Brain microvascular endothelial cell (primary cell): Measurements from ENCODE around the gene TNFSF11.
"Not testable (repeated sequence)": the region's sequence is repeated elsewhere in the genome, so short reads cannot be mapped to it uniquely, and the experiment has no call there.

Experiments
- DNase-seq: peaks from one replicate; pipeline ENCODE4 v3.0.0-alpha.2; 2020
- H3K27ac ChIP-seq: fragments of 250-450 bp; sonication (Bioruptor Pico); 2 replicates; pipeline ENCODE4 v1.5.1; 2020; ENCODE audit warnings: mild to moderate bottlenecking, moderate library complexity
- H3K27me3 ChIP-seq: fragments of 250-450 bp; sonication (Bioruptor Pico); replicated peaks from 2 replicates; pipeline ENCODE4 v1.5.1; 2020; ENCODE audit warnings: mild to moderate bottlenecking
- H3K36me3 ChIP-seq: fragments of 250-450 bp; sonication (Bioruptor Pico); replicated peaks from 2 replicates; pipeline ENCODE4 v1.5.1; 2020; ENCODE audit warnings: mild to moderate bottlenecking
- H3K4me3 ChIP-seq: 2 replicates; pipeline ENCODE4 v1.5.1; 2011; ENCODE audit warnings: low read depth, mild to moderate bottlenecking, control low read depth, low read length, moderate library complexity
- in situ Hi-C: cut with HindIII; loops from 2 replicates; pipeline ENCODE4 v1.10.0; 2017; ENCODE audit warnings: low sequenced_read_pairs, low pct_ligation_motif_present
- TF ChIP-seq, protein P1 (sequence below): IDR thresholded peaks from 2 replicates; pipeline ENCODE4 v1.5.1; 2011; ENCODE audit warnings: low read depth, mild to moderate bottlenecking, moderate library complexity, low read length, control low read depth, inconsistent platforms; ENCODE audit errors: missing control alignments

The TNFSF11 gene

DNA sequence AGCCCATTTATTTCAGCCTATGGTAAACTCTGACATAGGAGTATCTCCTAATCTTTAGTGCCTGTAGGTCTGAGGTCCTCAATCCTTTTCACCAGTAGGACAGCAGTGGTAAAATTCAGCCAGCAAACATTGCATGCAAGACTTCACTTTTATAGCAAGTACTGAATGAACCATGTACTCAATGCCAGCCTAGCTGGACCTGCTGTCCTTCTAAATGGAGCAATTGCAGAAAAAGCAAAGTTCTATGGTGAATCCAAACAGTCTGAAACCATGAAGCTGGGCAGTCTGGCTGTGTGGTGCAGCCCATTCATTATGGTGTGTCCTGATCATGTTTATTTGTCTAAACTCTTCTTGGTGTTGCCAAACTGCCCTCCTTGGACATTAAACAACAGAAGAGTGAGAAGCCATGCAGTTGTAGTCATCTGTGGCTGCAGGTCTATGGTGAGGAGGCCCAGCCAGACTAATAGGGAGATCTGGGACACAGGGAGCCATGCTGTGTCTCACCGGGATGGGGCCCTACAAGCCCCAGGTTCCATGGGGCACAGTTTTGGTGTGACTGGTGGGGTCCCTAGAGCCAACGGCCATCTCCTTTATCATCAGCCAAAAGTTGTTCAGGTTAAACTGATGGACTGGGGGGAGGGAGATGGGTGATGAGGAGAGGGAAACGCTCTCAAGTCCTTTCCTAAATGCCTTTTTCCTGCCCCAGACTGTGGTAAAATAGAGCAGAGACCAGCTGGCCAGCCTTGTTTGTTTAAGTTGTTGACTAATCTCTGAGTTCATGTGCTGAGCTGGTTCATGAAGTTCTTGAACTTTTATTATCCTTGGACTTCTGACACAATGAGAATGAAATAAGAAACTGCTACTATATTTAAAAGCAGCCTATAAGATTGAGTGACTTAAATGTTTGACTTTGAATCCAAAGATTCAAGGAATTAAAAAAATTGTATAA, 20.6 kb upstream of the TNFSF11 start:
- no peaks in the 10 kb centered on the region for H3K36me3 ChIP-seq
- DNase-seq: peak; percentile 87

DNA sequence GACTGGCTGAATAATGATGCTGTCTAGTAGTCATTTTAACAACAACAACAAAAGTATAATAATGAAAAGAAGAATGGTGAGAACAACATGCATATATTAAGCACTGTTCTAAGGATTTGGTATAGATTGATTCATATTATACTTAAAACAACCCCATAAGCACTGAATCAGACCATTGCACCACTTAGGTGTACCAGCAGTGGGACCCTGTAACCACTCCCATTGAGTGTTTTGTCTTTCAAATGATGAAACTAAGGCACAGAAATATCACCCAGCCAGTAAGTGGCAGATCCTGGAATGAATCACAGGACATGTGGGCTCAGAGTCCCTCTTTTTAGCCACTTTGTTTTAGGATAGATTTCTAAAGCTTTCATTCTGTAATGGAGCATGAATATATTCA, 14.9 kb upstream of the TNFSF11 start:
- H3K4me3 ChIP-seq: no peak overlapping the region
- H3K27ac ChIP-seq: no peak overlapping the region
- TF ChIP-seq, protein P1, sequence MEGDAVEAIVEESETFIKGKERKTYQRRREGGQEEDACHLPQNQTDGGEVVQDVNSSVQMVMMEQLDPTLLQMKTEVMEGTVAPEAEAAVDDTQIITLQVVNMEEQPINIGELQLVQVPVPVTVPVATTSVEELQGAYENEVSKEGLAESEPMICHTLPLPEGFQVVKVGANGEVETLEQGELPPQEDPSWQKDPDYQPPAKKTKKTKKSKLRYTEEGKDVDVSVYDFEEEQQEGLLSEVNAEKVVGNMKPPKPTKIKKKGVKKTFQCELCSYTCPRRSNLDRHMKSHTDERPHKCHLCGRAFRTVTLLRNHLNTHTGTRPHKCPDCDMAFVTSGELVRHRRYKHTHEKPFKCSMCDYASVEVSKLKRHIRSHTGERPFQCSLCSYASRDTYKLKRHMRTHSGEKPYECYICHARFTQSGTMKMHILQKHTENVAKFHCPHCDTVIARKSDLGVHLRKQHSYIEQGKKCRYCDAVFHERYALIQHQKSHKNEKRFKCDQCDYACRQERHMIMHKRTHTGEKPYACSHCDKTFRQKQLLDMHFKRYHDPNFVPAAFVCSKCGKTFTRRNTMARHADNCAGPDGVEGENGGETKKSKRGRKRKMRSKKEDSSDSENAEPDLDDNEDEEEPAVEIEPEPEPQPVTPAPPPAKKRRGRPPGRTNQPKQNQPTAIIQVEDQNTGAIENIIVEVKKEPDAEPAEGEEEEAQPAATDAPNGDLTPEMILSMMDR: no peak
- no peaks in the 10 kb centered on the region for H3K36me3 ChIP-seq
- H3K27me3 ChIP-seq: no peaks in the 10 kb centered on the region
- DNase-seq: no peak
- in situ Hi-C loops: no loop called here

More for the DNA sequence above, 20.6 kb upstream of the TNFSF11 start:
- TF ChIP-seq, protein P1: no peak
- Histone ChIP-seq H3K27me3 (no peaks in the 10 kb centered on the region), H3K27ac (peak overlapping the region; percentile 80), H3K4me3 (no peak overlapping the region)
- in situ Hi-C loops: no loop called here

DNA sequence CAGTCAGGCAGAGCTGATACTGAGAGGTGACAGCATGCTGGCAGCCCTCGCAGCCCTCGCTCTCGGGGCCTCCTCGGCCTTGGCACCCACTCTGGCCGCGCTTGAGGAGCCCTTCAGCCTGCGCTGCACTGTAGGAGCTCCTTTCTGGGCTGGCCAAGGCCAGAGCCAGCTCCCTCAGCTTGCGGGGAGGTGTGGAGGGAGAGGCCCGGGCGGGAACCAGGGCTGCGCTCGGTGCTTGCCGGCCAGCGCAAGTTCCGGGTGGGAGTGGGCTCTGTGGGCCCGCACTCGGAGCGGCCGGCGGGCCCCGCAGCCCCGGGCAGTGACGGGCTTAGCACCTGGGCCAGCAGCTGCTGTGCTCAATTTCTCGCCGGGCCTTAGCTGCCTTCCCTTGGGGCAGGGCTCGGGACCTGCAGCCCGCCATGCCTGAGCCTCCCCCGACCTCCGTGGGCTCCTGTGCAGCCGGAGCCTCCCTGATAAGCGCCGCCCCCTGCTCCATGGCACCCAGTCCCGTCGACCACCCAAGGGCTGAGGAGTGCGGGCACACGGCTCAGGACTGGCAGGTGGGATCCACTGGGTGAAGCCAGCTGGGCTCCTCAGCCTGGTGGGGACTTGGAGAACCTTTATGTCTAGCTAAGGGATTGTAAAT, 14.3 kb upstream of the TNFSF11 start:
- H3K4me3 ChIP-seq, DNase-seq, in situ Hi-C loops, H3K27me3 ChIP-seq, H3K36me3 ChIP-seq, H3K27ac ChIP-seq: not testable (repeated sequence)

DNA sequence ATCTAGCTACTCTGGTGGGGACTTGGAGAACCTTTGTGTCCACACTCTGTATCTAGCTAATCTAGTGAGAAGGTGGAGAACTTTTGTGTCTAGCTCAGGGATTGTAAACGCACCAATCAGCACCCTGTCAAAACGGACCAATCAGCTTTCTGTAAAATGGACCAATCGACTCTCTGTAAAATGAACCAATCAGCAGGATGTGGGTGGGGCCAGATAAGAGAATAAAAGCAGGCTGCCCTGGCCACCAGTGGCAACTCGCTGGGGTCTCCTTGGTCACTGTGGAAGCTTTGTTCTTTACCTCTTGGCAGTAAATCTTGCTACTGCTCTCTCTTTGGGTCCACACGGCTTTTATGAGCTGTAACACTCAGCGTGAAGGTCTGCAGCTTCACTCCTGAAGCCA, 13.6 kb upstream of the TNFSF11 start:
- H3K36me3 ChIP-seq, DNase-seq, in situ Hi-C loops, H3K27me3 ChIP-seq, H3K27ac ChIP-seq, H3K4me3 ChIP-seq: not testable (repeated sequence)

DNA sequence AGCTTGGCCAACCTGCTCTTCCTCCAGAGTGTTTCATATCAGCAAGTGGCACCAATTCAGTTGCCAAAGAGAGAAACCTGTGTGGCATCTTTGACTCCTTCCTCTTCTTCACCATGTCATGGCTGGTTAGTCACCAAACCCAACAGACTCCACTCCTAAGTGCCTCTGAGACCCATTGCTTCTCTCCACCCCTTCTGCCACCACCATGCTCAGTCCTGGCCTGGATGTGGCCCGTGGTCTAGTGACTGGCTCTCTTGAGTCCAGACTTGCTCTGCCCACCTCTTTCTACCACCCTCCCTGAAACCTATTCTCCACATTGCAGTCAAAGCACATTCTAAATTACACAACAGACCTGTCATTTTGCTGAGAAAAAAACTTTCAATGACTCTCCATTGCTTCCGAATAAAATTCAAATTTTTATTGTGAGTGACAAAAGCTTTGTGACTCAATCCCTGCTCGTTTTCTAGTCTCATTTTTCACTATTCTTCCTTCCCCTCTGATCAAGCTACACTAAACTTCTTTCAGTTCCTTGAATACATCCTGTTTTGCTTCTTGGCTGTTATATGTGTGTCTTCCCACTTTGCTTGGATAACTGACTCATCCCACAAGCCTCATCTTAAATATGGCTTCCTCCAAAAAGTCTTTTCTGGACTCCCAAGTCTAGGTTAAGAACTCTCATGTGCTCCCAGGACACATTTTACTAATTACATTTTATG, 12.0 kb upstream of the TNFSF11 start:
- in situ Hi-C loops: no loop called here
- peak overlapping the region; percentile 28 for H3K27ac ChIP-seq
- no peaks in the 10 kb centered on the region for H3K36me3 ChIP-seq
- TF ChIP-seq, protein P1: no peak
- H3K27me3 ChIP-seq: no peaks in the 10 kb centered on the region
- H3K4me3 ChIP-seq: no peak overlapping the region
- DNase-seq: peak; percentile 25

DNA sequence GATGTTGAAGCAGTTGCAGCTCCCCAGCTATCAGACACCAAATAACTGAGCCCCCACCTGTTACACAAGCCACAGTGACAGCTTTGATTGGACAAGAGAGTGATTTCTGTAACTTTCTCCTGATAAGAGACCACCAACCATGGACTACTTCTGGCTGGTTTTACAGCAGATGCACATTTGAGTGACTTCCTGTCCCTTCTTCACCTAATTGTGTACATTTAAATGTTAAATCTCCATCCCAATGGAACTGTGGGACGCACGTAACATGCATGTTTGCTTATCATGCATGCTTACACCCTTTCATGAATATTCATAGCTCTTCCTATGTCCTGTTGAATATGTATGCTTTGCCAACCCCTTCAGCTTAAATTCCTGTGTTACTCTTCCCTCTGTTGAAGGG, 6.0 kb upstream of the TNFSF11 start:
- TF ChIP-seq, protein P1: no peak
- Histone ChIP-seq H3K27me3 (no peaks in the 10 kb centered on the region), H3K36me3 (no peaks in the 10 kb centered on the region), H3K4me3 (no peak overlapping the region), H3K27ac (no peak overlapping the region)
- DNase-seq: no peak
- in situ Hi-C loops: no loop called here
